KMS-11 (cell line): ENCODE measurements around the gene FOXN3.
"Not testable (repeated sequence)": the region's sequence is repeated elsewhere in the genome, so short reads cannot be mapped to it uniquely, and the experiment has no call there.

Experiments used
- H2AFZ ChIP-seq: fragments of 200-600 bp; sonication (generic); 2 replicates; pipeline ENCODE4 v1.6.1; 2016; ENCODE audit warnings: antibody characterized with exemption, mixed run types, low read depth
- H3K27ac ChIP-seq: fragments of 200-600 bp; sonication (generic); 2 replicates; pipeline ENCODE4 v1.6.1; 2016; ENCODE audit warnings: mild to moderate bottlenecking, mixed run types
- H3K27me3 ChIP-seq: fragments of 200-600 bp; sonication (generic); 2 replicates; pipeline ENCODE4 v1.6.1; 2017; ENCODE audit warnings: mild to moderate bottlenecking, low read depth, mixed run types, moderate library complexity; ENCODE audit not compliant: insufficient read depth
- H3K36me3 ChIP-seq: fragments of 200-600 bp; sonication (generic); 2 replicates; pipeline ENCODE4 v1.6.1; 2017; ENCODE audit warnings: mild to moderate bottlenecking, mixed run types; ENCODE audit not compliant: insufficient read depth
- H3K4me1 ChIP-seq: fragments of 200-600 bp; sonication (generic); 2 replicates; pipeline ENCODE4 v1.6.1; 2016; ENCODE audit warnings: mild to moderate bottlenecking, low read depth, mixed run types; ENCODE audit not compliant: poor library complexity, severe bottlenecking
- H3K4me2 ChIP-seq: fragments of 200-600 bp; sonication (generic); 2 replicates; pipeline ENCODE4 v1.7.0; 2016; ENCODE audit warnings: mild to moderate bottlenecking, mixed run types
- H3K4me3 ChIP-seq: fragments of 200-600 bp; sonication (generic); IDR thresholded peaks from 2 replicates; pipeline ENCODE4 v1.6.1; 2017; ENCODE audit warnings: low read depth, low read length, mixed read lengths; ENCODE audit not compliant: insufficient read depth
- H3K79me2 ChIP-seq: fragments of 200-600 bp; sonication (generic); 2 replicates; pipeline ENCODE4 v1.6.1; 2016; ENCODE audit warnings: low read depth, mixed run types; ENCODE audit not compliant: insufficient read depth
- H3K9ac ChIP-seq: fragments of 200-600 bp; sonication (generic); 2 replicates; pipeline ENCODE4 v1.6.1; 2016; ENCODE audit warnings: mild to moderate bottlenecking, mixed run types
- H4K20me1 ChIP-seq: fragments of 200-600 bp; sonication (generic); 2 replicates; pipeline ENCODE4 v1.6.1; 2016; ENCODE audit warnings: mild to moderate bottlenecking, mixed run types; ENCODE audit not compliant: insufficient read depth
- TF ChIP-seq, protein P1 (sequence below): fragments of 200-600 bp; sonication (generic); conservative IDR thresholded peaks from 2 replicates; pipeline ENCODE4 v1.6.1; 2017; ENCODE audit warnings: low read depth, mild to moderate bottlenecking, antibody characterized with exemption, low read length, moderate library complexity, mixed read lengths

The FOXN3 gene

DNA sequence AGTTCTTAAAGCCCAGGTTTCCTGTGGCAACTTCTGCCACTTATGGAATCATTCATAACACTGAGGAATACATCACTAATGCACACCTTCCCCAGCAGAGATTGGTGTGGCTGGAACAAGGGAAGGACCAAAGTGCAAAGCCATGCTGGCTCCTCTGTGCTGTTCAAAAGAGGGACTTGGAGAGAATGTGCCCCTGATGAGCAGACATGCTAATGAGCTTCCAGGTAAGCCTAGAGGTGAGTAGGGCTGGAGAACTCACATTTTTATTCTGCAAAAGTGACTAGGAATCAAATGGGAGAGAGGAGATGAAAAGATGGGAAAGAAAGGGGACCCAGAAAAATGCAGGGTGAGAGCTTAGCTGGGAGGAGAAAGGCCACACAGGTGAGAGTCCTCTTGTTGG is 302.9 kb downstream of the FOXN3 start:
- Histone ChIP-seq H4K20me1 (no peaks in the 10 kb centered on the region), H3K27me3 (no peaks in the 10 kb centered on the region), H3K27ac (no peak overlapping the region), H3K36me3 (no peaks in the 10 kb centered on the region), H3K79me2 (no peaks in the 10 kb centered on the region), H3K4me1 (no peaks in the 10 kb centered on the region), H3K4me3 (no peak overlapping the region), H3K4me2 (no peak overlapping the region), H2AFZ (no peak overlapping the region), H3K9ac (no peak overlapping the region)
- TF ChIP-seq, protein P1, sequence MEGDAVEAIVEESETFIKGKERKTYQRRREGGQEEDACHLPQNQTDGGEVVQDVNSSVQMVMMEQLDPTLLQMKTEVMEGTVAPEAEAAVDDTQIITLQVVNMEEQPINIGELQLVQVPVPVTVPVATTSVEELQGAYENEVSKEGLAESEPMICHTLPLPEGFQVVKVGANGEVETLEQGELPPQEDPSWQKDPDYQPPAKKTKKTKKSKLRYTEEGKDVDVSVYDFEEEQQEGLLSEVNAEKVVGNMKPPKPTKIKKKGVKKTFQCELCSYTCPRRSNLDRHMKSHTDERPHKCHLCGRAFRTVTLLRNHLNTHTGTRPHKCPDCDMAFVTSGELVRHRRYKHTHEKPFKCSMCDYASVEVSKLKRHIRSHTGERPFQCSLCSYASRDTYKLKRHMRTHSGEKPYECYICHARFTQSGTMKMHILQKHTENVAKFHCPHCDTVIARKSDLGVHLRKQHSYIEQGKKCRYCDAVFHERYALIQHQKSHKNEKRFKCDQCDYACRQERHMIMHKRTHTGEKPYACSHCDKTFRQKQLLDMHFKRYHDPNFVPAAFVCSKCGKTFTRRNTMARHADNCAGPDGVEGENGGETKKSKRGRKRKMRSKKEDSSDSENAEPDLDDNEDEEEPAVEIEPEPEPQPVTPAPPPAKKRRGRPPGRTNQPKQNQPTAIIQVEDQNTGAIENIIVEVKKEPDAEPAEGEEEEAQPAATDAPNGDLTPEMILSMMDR: no peak

- TF ChIP-seq, protein P1: no peak
- Histone ChIP-seq H3K27me3 (no peaks in the 10 kb centered on the region), H2AFZ (no peak overlapping the region)
Measured at GRCh38 chr14:89112720-89113119, 304.3 kb downstream of the FOXN3 start.

DNA sequence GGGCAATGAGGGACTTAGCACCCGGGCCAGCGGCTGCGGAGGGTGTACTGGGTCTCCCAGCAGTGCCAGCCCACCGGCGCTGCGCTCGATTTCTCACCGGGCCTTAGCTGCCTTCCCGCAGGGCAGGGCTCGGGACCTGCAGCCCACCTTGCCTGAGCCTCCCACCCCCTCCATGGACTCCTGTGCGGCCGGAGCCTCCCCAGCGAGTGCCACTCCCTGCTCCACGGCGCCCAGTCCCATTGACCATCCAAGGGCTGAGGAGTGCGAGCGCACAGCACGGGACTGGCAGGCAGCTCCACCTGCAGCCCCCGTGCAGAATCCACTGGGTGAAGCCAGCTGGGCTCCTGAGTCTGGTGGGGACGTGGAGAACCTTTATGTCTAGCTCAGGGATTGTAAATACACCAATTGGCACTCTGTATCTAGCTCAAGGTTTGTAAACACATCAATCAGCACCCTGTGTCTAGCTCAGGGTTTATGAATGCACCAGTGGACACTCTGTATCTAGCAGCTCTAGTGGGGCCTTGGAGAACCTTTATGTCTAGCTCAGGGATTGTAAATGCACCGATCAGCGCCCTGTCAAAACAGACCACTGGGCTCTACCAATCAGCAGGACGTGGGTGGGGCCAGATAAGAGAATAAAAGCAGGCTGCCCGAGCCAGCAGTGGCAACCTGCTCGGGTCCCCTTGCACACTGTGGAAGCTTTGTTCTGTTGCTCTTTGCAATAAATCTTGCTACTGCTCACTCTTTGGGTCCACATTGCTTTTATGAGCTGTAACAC is 305.1 kb downstream of the FOXN3 start:
- not testable (repeated sequence) for H3K27me3 ChIP-seq, H3K27ac ChIP-seq, H3K79me2 ChIP-seq, H3K4me2 ChIP-seq, H2AFZ ChIP-seq, H4K20me1 ChIP-seq, H3K4me3 ChIP-seq, H3K36me3 ChIP-seq, H3K4me1 ChIP-seq, H3K9ac ChIP-seq

More at GRCh38 chr14:89112720-89113119, 304.3 kb downstream of the FOXN3 start:
- Histone ChIP-seq H3K27ac (no peak overlapping the region), H4K20me1 (no peaks in the 10 kb centered on the region), H3K4me3 (no peak overlapping the region), H3K4me1 (no peaks in the 10 kb centered on the region), H3K36me3 (no peaks in the 10 kb centered on the region), H3K79me2 (no peaks in the 10 kb centered on the region), H3K4me2 (no peak overlapping the region), H3K9ac (no peak overlapping the region)

GRCh38 chr14:89111232-89111631 is 305.8 kb downstream of the FOXN3 start:
- H3K27me3 ChIP-seq, H3K9ac ChIP-seq, H2AFZ ChIP-seq, H3K36me3 ChIP-seq, H3K79me2 ChIP-seq, H3K4me2 ChIP-seq, H4K20me1 ChIP-seq, H3K4me3 ChIP-seq, H3K4me1 ChIP-seq, H3K27ac ChIP-seq: not testable (repeated sequence)

DNA sequence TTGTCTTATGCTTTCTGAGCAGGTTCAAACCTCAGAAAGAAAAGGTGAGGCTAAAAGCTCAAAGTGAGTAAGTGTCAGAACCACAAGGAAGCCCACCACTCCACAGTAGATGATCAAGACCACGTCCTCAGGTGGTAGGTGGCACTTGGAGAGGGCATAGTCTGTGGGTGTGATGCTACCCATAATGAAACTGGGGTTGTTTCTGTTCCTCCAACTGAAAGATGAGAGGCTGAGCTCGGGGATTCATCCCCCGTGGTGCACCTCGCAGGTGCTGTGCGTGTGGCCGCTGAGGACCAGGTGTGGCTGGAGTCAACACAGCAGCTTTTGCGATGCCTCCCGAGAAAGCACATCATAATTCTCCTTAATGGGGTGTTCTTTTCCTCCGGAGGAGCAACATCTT is 306.9 kb downstream of the FOXN3 start:
- no peak overlapping the region for H3K4me3 ChIP-seq
- TF ChIP-seq, protein P1: no peak
- H3K36me3 ChIP-seq: no peaks in the 10 kb centered on the region
- no peaks in the 10 kb centered on the region for H4K20me1 ChIP-seq
- H3K9ac ChIP-seq: no peak overlapping the region
- no peaks in the 10 kb centered on the region for H3K79me2 ChIP-seq
- no peak overlapping the region for H3K27ac ChIP-seq
- H3K27me3 ChIP-seq: no peaks in the 10 kb centered on the region
- no peak overlapping the region for H3K4me2 ChIP-seq
- no peak overlapping the region for H2AFZ ChIP-seq
- no peaks in the 10 kb centered on the region for H3K4me1 ChIP-seq
